IMR-90 (cell line): Measurements from ENCODE around the gene BTBD1. TPM values are rescaled to one million over a fixed set of nuclear protein-coding genes. Genes with fewer than 3 reads are reported as not detected.

ENCODE experiments used
- ATAC-seq: fragments of 200-7000 bp; cut with Tn5 transposase; 2 replicates; pipeline ENCODE4 v1.9.1; 2020; ENCODE audit warnings: low read depth, mild to moderate bottlenecking, moderate library complexity
- BruUV-seq: library from RNA; stranded (reverse); fragments of 400-500 nt; replicated peaks from 2 replicates; lab custom pipeline; 2021; lab: Mats Ljungman, UMichigan
- CTCF ChIA-PET: fragments of 300-600 bp; formaldehyde crosslinking; extraction: SDS; loops from one replicate; lab custom pipeline; 2021; ENCODE audit warnings: antibody characterized with exemption; lab: Yijun Ruan, JAX
- POLR2A ChIA-PET: fragments of 300-600 bp; sonication (Branson Sonifier 250); formaldehyde crosslinking; loops from one replicate; lab custom pipeline; 2022; ENCODE audit warnings: antibody characterized with exemption; ENCODE audit not compliant: unreplicated experiment; lab: Charles Lee
- DNase-seq: peaks from one replicate; pipeline ENCODE4 v3.0.0; 2013
- H2AFZ ChIP-seq: replicated peaks from 2 replicates; pipeline ENCODE3; 2013; ENCODE audit warnings: low read length, mild to moderate bottlenecking; ENCODE audit not compliant: poor library complexity
- H2AK5ac ChIP-seq: 2 replicates; pipeline ENCODE4 v1.6.1; 2013; ENCODE audit warnings: low read depth, low read length, inconsistent platforms
- H2AK9ac ChIP-seq: replicated peaks from 2 replicates; pipeline ENCODE3; 2013; ENCODE audit warnings: mild to moderate bottlenecking, low read depth, low read length, moderate library complexity; ENCODE audit not compliant: poor library complexity
- H2BK120ac ChIP-seq: 2 replicates; pipeline ENCODE4 v1.6.1; 2013; ENCODE audit warnings: low read depth, low read length, inconsistent platforms
- H2BK15ac ChIP-seq: 3 replicates; pipeline ENCODE4 v1.6.1; 2013; ENCODE audit warnings: low read depth, low read length, inconsistent platforms
- H2BK20ac ChIP-seq: 2 replicates; pipeline ENCODE4 v1.6.1; 2013; ENCODE audit warnings: low read depth, mild to moderate bottlenecking, inconsistent platforms, low read length, moderate library complexity
- H2BK5ac ChIP-seq: 2 replicates; pipeline ENCODE4 v1.6.1; 2013; ENCODE audit warnings: mild to moderate bottlenecking, low read depth, low read length, inconsistent platforms; ENCODE audit not compliant: poor library complexity, severe bottlenecking
- H3K14ac ChIP-seq: replicated peaks from 2 replicates; pipeline ENCODE4 v1.6.1; 2013; ENCODE audit warnings: low read depth, low read length, inconsistent platforms
- H3K18ac ChIP-seq: 2 replicates; pipeline ENCODE4 v1.6.1; 2013; ENCODE audit warnings: low read depth, low read length, control low read depth
- H3K23ac ChIP-seq: 2 replicates; pipeline ENCODE4 v1.6.1; 2013; ENCODE audit warnings: low read depth, low read length, inconsistent platforms
- H3K27ac ChIP-seq: 2 replicates; pipeline ENCODE4 v1.5.1; 2013; ENCODE audit warnings: mild to moderate bottlenecking, control low read depth, low read length; ENCODE audit not compliant: insufficient read depth
- H3K27me3 ChIP-seq: 2 replicates; pipeline ENCODE4 v1.6.1; 2013; ENCODE audit warnings: low read length; ENCODE audit not compliant: control insufficient read depth, insufficient read depth
- H3K36me3 ChIP-seq: 2 replicates; pipeline ENCODE4 v1.6.1; 2013; ENCODE audit warnings: low read length, mixed read lengths; ENCODE audit not compliant: control insufficient read depth, insufficient read depth
- H3K4ac ChIP-seq: 2 replicates; pipeline ENCODE4 v1.6.1; 2013; ENCODE audit warnings: low read depth, low read length, inconsistent platforms
- H3K4me1 ChIP-seq: 2 replicates; pipeline ENCODE4 v1.6.1; 2013; ENCODE audit warnings: low read length, mixed read lengths; ENCODE audit not compliant: control insufficient read depth, insufficient read depth
- H3K4me2 ChIP-seq: 2 replicates; pipeline ENCODE4 v1.6.1; 2013; ENCODE audit warnings: low read depth, mild to moderate bottlenecking, control low read depth, low read length, moderate library complexity
- H3K4me3 ChIP-seq: 2 replicates; pipeline ENCODE4 v1.5.1; 2013; ENCODE audit warnings: low read depth, mild to moderate bottlenecking, control low read depth, low read length, moderate library complexity; ENCODE audit not compliant: insufficient read depth
- H3K56ac ChIP-seq: 2 replicates; pipeline ENCODE4 v1.6.1; 2013; ENCODE audit warnings: low read length, inconsistent platforms; ENCODE audit not compliant: insufficient read depth; ENCODE audit errors: extremely low read depth
- H3K79me1 ChIP-seq, 2 experiments: 2 replicates each; pipeline ENCODE4 v1.6.1; 2013; ENCODE audit warnings: low read length in 2 of 2, inconsistent platforms in 1 of 2, low read depth in 1 of 2
- H3K9ac ChIP-seq: 2 replicates; pipeline ENCODE4 v1.6.1; 2013; ENCODE audit warnings: low read depth, low read length, control low read depth
- H3K9me1 ChIP-seq: 2 replicates; pipeline ENCODE4 v1.6.1; 2013; ENCODE audit warnings: low read length, inconsistent platforms; ENCODE audit not compliant: insufficient read depth
- H3K9me3 ChIP-seq: 2 replicates; pipeline ENCODE4 v1.6.1; 2013; ENCODE audit warnings: low read length; ENCODE audit not compliant: control insufficient read depth, insufficient read depth
- H4K20me1 ChIP-seq: 2 replicates; pipeline ENCODE4 v1.6.1; 2013; ENCODE audit warnings: low read length, inconsistent platforms; ENCODE audit not compliant: insufficient read depth
- H4K5ac ChIP-seq: 2 replicates; pipeline ENCODE4 v1.6.1; 2013; ENCODE audit warnings: mild to moderate bottlenecking, low read depth, low read length, control low read depth
- H4K8ac ChIP-seq, 2 experiments: 2 replicates each; pipeline ENCODE4 v1.6.1; 2013; ENCODE audit warnings: low read depth in 2 of 2, low read length in 2 of 2, control low read depth in 1 of 2, inconsistent platforms in 1 of 2
- H4K91ac ChIP-seq: 2 replicates; pipeline ENCODE4 v1.6.1; 2013; ENCODE audit warnings: low read depth, low read length, inconsistent platforms; ENCODE audit not compliant: insufficient read depth
- BHLHE40 ChIP-seq: fragments of 150-350 bp; IDR thresholded peaks from 2 replicates; pipeline ENCODE4 v1.6.1; 2016; ENCODE audit warnings: mild to moderate bottlenecking, low read depth, low read length
- FOS ChIP-seq: fragments of 150-350 bp; IDR thresholded peaks from 2 replicates; pipeline ENCODE4 v1.6.1; 2016; ENCODE audit warnings: low read depth, low read length
- dilution Hi-C: fragments of 300-500 bp; cut with HindIII; formaldehyde crosslinking; loops from one replicate; pipeline ENCODE4 v1.14.3; 2018; ENCODE audit warnings: low sequenced_read_pairs; ENCODE audit not compliant: unreplicated experiment
- in situ Hi-C: fragments of 300-500 bp; cut with MboI; formaldehyde crosslinking; loops from 3 replicates; pipeline ENCODE4 v1.14.3; 2019; ENCODE audit warnings: low sequenced_read_pairs, inconsistent platforms, mixed read lengths
- intact Hi-C: fragments of 100-400 bp; cut with micrococcal nuclease; formaldehyde crosslinking; loops from 2 replicates; pipeline ENCODE4 v1.10.0; 2022
- polyA plus RNA-seq, 3 experiments: library from polyadenylated mRNA; depleted of rRNA; stranded (reverse); fragments of >200 nt; gene quantifications; 2 replicates each; pipeline ENCODE4 v1.2.3, GENCODE V29; 2012; ENCODE audit warnings: low replicate concordance in 1 of 3
- total RNA-seq: library from RNA; depleted of rRNA; stranded (reverse); fragments of >200 nt; gene quantifications from 2 replicates; pipeline ENCODE4 v1.2.3, GENCODE V29; 2012

Gene BTBD1
- total and polyA plus RNA-seq, 2 of the 4 experiments (the other 2 are of a cell fraction) = 39.3 to 78.7 TPM

- no peak overlapping the region for H2BK5ac ChIP-seq
- no peak overlapping the region for H3K9ac ChIP-seq
- no peak overlapping the region for H2AK5ac ChIP-seq
- ATAC-seq = peak; percentile 60
- no peak overlapping the region for H3K18ac ChIP-seq
- peaks cover 2% of the 10 kb centered on the region; the same call in 1 of the 2 replicates for H3K4me1 ChIP-seq
- no peaks in the 10 kb centered on the region for H3K27me3 ChIP-seq
- peak; percentile 86 for DNase-seq
- H2AFZ ChIP-seq = no peak overlapping the region
- H2AK9ac ChIP-seq = no peak overlapping the region
- H3K4me3 ChIP-seq = no peak overlapping the region
- H3K4me2 ChIP-seq = no peak overlapping the region
- no peak overlapping the region for H2BK15ac ChIP-seq
- H2BK120ac ChIP-seq = no peak overlapping the region
- dilution Hi-C loops (no loop called here), intact Hi-C loops (no loop called here), in situ Hi-C loops (no loop called here)
- peaks cover 26% of the 10 kb centered on the region for H4K20me1 ChIP-seq
- H3K23ac ChIP-seq = no peak overlapping the region
- peaks cover 32 to 50% of the 10 kb centered on the region in 2 experiments for H3K79me1 ChIP-seq
- no peak overlapping the region for H3K14ac ChIP-seq
- no peak overlapping the region for H3K4ac ChIP-seq
- CTCF ChIA-PET = no interaction called here
- no peak overlapping the region for H3K56ac ChIP-seq
- H3K27ac ChIP-seq = no peak overlapping the region
- no peak overlapping the region for H2BK20ac ChIP-seq
- H4K8ac ChIP-seq = no peak overlapping the region
- peak; percentile 37; the same call in 1 of the 2 replicates for TF ChIP-seq FOS
- no peak for TF ChIP-seq BHLHE40
- no peak overlapping the region for H4K5ac ChIP-seq
- no peaks in the 10 kb centered on the region for H3K9me1 ChIP-seq
- H3K9me3 ChIP-seq = no peaks in the 10 kb centered on the region
- H4K91ac ChIP-seq = no peak overlapping the region
- peaks cover 17% of the 10 kb centered on the region for H3K36me3 ChIP-seq
- POLR2A ChIA-PET = no interaction called here
- no TSS peak for BruUV-seq
Observed at GRCh38 chr15:83053151-83053550, 13.9 kb downstream of the BTBD1 start.
